22Rv1 (cell line): ENCODE data around the gene PRRT1B.

Source experiments
- H3K27ac ChIP-seq: fragments of 450-650 bp; 2 replicates; pipeline ENCODE4 v1.5.1; 2017
- ZFX ChIP-seq: fragments of 450-650 bp; IDR thresholded peaks from 2 replicates; pipeline ENCODE4 v1.6.1; 2017; ENCODE audit warnings: antibody characterized with exemption, borderline replicate concordance
- TF ChIP-seq, protein P1 (sequence below): fragments of 450-650 bp; IDR thresholded peaks from 2 replicates; pipeline ENCODE4 v1.5.1; 2017; ENCODE audit warnings: mild to moderate bottlenecking

PRRT1B gene

DNA sequence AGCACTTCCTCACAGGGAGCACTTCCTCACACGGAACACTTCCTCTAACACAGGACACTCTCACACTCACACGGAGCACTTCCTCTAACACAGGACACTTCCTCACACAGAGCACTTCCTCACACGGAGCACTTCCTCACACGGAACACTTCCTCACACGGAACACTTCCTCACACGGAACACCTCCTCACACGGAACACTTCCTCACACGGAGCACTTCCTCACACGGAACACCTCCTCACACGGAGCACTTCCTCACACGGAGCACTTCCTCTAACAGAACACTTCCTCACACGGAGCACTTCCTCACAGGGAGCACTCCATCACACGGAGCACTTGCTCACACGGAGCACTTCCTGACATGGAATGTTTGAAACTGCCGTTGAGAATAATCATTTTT, 29.2 kb upstream of the PRRT1B start:
- H3K27ac ChIP-seq = no peak overlapping the region
- TF ChIP-seq, protein P1, sequence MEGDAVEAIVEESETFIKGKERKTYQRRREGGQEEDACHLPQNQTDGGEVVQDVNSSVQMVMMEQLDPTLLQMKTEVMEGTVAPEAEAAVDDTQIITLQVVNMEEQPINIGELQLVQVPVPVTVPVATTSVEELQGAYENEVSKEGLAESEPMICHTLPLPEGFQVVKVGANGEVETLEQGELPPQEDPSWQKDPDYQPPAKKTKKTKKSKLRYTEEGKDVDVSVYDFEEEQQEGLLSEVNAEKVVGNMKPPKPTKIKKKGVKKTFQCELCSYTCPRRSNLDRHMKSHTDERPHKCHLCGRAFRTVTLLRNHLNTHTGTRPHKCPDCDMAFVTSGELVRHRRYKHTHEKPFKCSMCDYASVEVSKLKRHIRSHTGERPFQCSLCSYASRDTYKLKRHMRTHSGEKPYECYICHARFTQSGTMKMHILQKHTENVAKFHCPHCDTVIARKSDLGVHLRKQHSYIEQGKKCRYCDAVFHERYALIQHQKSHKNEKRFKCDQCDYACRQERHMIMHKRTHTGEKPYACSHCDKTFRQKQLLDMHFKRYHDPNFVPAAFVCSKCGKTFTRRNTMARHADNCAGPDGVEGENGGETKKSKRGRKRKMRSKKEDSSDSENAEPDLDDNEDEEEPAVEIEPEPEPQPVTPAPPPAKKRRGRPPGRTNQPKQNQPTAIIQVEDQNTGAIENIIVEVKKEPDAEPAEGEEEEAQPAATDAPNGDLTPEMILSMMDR = no peak
- no peak for TF ChIP-seq ZFX

DNA sequence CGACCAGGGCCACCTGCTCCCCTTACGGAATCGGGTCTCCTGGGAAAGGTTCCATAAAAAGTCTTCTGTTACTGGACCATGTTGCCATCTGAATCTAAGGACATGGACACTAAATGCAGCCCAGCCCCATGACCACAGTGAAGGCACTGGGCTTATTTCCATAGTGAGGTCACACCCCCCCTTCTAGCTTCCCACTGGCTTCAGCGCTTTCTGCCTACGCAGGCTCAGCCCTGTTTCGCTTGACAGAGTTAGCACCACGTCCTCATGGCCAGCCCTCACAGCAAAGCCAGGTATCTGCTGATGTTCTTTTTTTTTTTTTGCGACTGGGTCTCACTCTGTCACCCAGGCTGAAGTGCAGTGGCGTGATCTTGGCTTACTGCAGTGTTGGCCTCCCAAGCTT, 28.4 kb upstream of the PRRT1B start:
- no peak overlapping the region for H3K27ac ChIP-seq
- TF ChIP-seq ZFX = no peak
- TF ChIP-seq, protein P1 = no peak

- TF ChIP-seq, protein P1 = no peak
- TF ChIP-seq ZFX = no peak
Observed at GRCh38 chr9:131517761-131518190, 27.5 kb upstream of the PRRT1B start.

GRCh38 chr9:131518553-131518952, 26.8 kb upstream of the PRRT1B start:
- no peak for TF ChIP-seq ZFX
- TF ChIP-seq, protein P1 = no peak
- H3K27ac ChIP-seq = no peak overlapping the region

More at GRCh38 chr9:131517761-131518190, 27.5 kb upstream of the PRRT1B start:
- no peak overlapping the region for H3K27ac ChIP-seq

DNA sequence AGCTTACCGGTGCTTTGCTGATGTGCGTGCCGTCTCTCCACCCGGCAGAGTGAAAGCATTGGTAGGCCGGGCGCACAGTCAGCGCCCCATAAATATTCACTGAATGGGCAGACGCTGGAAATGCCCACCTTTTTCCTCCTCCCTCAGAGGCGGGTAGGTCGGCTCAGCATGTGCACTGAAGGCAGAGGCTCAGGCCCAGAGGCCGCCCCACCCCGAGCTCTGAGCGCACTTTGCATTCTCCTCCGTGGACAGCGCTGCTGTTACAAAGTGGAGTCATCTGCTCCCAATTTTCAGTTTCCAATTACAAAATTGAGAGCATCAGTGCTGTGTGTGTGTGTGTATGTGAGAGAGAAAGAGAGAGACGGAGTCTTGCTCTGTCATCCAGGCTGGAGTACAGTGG, 24.8 kb upstream of the PRRT1B start:
- TF ChIP-seq ZFX = no peak
- TF ChIP-seq, protein P1 = no peak
- no peak overlapping the region for H3K27ac ChIP-seq

DNA sequence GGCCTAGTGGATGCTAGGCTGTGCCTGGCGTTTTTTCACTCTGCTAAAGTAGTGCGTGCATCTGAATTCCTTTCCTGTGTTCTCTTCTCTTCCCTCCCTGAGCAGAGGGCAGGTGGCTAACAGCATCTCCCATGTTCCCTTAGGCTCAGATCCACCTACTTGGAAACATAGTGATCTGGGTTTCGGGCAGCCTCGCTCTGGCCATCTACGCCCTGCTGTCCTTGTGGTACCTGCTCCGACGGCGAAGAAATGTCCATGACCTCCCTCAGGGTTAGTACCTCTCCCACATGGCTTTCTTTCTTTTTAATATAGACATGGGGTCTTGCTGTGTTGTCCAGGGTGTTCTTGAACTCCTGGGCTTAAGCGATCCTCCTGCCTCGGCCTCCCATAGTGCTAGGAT, 24.1 kb upstream of the PRRT1B start:
- TF ChIP-seq, protein P1 = no peak
- TF ChIP-seq ZFX = no peak
- no peak overlapping the region for H3K27ac ChIP-seq

- TF ChIP-seq ZFX = no peak
- TF ChIP-seq, protein P1 = no peak
- no peak overlapping the region for H3K27ac ChIP-seq
Observed at GRCh38 chr9:131521822-131522221, 23.5 kb upstream of the PRRT1B start.
